HuH-7 (cell line): ENCODE measurements around the gene MYH1.
"Not testable (repeated sequence)": the region's sequence is repeated elsewhere in the genome, so short reads cannot be mapped to it uniquely, and the experiment has no call there.

Source experiments
- DNase-seq: peaks from one replicate; pipeline ENCODE4 v3.0.0; 2011; ENCODE audit warnings: low spot score

The MYH1 gene

DNA sequence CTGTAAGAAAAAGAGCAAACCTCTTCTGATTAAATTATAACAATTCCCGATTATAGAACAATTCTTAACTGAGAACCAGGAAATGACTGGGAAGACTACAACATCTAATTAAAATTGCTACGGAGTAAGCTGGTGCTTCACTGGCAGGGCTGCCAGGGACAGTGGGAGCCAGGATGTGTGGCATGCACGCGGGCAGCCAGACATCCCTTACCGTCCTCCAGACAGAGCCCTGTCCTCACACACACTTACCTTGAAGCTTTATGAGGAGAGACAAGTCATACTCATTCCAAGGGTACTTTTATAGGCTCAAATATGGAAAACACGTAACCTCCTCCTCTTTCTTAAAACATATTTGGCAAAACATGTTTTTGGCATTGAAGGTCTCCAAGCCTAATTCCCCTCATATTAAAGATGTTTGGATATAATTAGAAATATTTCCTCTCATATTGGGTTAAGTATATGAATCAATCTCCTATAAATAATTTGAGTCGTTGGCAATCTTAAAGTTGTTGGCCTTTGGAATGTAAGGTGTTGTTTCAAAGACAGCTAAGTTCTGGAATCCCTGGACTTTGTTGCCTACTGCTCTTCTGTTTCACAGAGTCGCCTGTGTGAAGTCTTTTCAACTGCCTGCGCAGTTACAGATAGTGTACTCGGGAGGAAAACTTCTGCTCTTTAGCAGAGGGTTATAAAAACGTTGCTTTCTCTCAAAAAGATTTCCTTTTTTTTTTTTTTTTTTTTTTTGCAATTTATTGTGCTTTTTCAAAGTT, at the start of gene MYH1:
MYH1 (minus strand) TSS at position 272 of the 767 bp plus-strand sequence. CDS start 1,900 bp downstream, outside the sequence.
- no peak for DNase-seq

DNA sequence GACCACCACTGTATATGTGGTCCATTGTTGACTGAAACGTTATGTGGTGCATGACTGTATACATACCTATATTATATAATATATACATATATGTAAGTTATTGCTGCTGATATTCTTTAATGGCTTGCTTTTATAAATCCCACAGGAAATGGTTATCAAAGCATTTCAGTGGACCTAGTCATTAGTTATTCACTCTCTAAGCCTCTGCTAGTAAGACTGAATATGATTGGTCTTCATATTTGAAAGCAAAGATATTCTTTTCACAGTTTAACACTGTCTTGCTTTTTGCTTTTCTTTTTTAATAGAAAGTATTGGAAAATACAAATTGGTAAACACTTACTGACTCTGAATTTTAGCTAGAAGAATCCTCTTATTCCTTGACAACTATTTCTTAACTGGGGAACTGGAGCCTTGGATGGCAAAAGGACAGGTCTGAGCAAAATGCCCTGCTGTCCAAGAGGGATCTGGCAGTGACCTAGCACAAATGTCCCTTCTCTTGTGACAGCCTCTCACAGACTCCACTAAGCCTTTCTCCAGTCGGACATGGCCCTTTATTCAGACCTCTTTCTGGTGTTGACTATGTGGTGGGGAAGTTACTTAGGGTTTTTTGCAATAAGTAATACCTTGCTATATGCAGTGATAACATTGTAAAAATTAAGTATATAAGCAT, 45.8 kb upstream of the MYH1 start:
- DNase-seq: no peak

DNA sequence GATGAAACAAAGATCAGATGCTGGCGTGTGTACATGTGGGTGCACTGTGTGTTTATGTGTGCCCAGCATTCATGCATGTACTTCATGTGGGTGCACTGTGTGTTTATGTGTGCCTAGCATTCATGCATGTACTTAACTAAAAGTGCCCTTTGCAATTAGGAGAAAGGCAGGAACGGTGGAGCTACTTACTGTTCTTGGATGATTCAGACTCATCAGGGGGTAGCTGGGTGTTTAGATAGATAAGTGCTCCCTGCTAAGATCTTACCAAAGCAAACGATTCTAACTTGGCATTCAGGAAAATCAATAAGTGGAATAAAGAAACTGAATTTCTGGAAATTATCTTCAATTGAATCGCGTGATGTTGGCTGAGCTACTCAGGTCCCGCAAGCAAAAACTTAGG, 39.7 kb upstream of the MYH1 start:
- no peak for DNase-seq

DNA sequence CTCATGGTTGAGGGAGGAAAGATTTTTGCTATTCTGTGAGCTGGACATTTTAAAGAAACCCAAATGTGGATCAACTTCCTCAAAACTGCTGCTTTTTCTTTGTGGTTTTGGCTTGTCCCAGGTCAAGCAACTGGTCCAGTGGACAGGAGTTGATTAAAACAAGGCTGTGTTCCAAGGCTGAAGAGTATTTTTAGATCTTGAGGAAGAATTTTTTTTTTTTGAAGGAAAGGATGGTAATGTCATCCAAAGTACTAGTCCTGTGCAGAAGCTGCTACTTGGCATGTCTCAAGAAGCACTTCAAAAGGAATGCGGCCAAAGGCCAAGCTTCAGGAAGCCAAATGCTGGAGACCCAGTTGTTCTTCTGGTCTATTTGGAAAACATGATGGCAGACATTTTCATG, 39.1 kb upstream of the MYH1 start:
- no peak for DNase-seq

DNA sequence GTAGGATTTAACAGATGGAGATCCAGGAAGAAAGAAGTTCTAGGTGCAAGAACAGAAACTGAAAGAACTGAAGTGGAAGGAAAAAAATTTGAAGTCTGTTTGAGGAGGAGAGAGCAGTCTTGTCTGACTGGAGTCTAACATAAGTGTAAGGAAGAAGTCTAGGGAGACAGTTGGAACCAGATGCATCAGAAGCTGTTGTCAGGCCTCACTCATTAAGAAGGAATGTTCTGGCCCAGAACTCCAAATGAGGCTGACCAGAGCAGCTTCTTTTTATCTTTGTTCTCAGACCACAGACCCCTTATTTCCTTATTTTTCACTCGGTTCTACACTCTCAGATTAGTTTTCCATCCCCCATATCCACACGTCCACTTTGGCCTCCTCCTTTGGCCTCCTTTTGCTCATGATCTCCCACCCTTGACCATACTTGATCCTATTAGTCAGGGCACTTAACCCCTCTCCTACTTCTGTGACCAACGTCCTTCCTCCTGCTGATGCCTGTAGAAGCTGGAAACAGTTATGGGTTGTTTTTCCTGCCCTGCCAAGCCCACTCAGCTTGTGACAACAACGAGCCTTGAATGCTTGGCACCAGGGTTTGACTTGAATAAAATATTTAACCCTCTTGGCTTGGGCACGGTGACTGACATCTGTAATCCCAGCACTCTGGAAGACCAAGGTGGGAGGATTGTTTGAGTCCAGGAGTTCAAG, 38.1 kb upstream of the MYH1 start:
- no peak for DNase-seq

DNA sequence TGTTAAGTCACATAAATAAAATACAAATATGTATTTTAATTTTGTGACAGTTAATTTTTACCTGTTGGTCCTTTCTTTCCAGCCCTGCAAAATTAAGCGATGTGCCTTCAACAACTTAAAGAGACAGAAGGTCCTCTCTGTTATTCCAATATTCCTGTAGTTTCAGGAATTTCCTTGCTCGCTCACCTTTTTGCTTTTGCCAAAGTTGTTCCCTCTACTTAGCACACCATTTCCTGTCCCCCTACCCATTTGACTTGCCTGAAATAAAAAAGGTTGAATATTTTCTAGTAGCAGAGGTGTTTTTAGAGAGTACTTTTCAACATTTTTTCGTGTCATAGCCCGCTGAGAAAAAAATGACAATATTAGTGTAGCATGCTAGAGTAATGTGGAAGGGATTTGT, 31.7 kb upstream of the MYH1 start:
- DNase-seq: no peak

DNA sequence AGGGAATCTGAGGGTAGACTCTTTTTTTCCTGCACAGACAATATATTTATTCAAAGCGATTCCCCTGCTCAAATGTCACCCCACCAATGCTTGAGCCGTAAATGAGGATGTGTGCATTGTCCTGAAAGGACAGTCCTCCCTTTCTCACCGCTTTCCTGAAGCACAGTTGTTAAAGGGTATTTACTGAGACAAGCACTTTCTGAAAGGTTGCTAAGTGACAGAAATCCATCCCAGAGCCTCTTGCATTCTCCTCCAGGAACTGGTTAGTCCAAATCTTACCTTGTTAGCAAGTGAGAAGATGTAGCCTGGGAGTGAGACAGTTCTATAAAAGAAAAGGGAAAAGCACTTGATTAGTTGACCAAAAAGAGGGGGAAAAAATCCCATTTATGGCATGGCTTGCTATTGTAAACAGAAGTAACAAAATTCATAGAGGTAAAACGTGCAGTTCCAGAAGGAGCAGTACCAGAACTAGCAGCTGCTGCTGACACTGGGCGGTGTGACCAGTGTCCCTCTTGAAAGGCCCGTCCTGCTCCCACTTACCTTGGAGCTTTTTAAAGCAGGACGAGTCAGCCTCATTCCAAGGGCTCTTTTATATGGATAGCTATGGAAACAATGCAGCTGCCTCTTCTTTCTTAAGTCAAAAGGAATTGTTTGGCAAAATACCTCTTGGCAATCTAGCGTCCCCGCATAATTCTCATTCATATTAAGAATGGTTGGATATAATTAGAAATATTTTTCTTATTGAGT, 30.9 kb upstream of the MYH1 start, which contains the start of gene MYH2:
MYH2 (minus strand) TSS at position 563 of the 747 bp plus-strand sequence. CDS start 1,738 bp downstream, outside the sequence.
- no peak for DNase-seq

DNA sequence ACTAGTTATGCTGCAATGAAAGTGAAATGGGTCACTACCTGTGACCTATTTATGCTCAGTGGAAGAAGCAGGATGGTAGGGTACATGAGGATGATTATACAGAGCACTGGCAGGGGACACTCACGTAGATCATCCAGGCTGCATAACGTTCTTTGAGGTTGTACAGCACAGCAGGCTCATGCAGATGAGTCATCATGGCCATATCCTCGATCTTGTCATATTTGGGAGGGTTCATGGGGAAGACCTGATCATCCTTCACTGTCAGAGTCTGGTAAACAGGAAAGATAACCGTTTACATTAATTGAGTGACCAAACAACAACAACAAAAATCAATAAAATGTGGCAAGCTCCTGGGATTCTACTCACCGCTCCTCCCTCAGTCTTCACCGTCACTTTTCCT, 29.0 kb upstream of the MYH1 start:
- DNase-seq: no peak

DNA sequence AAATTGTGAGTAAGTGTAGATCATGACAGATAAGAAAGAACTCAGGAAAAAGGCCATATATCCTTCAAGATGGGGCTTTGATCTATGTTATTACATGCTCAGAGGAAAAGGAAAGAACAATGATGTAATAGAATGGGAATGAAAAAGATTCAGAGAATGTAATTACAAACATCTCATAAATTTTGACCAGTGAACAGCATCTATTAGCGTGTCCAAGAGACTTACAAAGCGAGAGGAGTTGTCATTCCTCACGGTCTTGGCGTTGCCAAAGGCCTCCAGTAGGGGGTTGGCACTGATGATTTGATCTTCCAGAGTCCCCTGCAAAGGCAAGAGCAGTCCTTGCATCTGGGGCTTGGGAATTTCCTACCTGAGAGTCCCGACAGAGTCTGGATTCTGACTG, 25.1 kb upstream of the MYH1 start:
- not testable (repeated sequence) for DNase-seq

DNA sequence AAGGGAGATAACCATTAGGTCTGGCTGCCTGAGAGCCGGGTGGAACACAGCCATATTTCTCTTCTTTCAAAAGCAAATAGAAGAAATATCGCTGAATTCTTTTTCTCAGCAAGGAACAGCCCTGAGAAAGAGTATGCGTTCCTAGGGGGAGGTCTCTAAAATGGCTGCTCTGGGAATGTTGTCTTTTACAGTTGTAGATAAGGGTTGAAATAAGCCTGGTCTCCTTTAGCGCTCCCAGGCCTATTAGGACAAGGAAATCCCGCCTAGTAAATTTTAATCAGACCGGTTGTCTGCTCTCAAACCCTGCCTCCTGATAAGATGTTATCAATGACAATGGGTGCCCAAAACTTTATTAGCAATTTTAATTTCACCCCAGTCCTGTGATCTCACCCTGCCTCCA, 22.8 kb upstream of the MYH1 start:
- not testable (repeated sequence) for DNase-seq

DNA sequence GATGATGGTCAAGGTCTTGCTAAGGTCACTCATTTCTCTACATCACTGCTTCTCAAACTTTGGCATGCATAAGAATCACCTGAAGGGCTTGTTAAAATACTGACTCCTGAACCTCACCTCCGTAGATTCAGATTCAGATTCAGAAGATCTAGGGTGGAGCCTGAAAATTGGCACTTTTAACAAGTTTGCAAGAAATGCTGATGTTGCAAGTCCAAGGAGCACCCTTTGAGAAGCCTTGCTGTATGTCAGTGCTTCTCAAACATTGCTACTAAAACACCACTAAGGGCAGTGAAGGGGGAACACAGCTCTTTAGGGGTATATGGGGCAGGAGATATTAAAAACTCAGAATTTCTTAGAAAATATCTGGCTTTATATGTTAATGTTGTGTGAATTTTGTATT, 13.7 kb upstream of the MYH1 start:
- no peak for DNase-seq

DNA sequence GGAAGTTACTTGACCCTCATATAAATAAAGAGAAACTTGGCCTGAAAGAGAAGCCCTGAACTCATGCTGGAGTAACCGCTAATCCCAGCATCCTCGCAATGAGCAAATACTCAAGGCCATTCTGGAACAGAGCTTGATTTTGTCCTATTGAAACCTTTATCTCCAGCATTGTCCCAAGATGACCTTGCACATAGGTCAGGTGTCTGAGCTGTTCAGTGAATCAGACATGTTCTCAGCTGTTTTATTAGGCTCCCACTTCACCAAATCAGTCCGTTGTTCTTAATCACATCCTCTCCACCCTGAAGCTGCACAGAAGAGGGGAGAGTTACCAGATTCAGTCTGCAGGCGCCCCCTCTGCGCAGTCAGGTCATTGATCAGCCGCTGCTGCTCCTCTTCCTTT, 9.1 kb upstream of the MYH1 start:
- DNase-seq: no peak

DNA sequence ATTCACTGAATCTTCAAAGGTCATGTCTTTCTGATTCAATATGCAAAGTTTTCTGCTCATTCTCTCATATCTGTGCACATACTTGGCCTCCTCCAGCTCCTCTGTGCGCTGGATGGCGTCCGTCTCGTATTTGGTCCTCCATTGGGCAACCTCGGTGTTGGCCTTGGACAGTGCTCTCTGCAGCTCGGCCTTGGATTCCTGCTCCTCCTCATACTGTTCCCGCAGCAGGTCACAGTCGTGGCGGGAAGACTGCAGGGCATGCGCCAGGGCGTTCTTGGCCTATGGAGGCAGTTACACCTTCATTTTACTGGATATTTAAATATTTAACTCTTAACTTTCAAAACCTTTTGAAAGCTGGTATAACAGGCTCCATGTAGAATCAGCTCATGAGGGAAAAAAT, 8.2 kb upstream of the MYH1 start:
- no peak for DNase-seq

DNA sequence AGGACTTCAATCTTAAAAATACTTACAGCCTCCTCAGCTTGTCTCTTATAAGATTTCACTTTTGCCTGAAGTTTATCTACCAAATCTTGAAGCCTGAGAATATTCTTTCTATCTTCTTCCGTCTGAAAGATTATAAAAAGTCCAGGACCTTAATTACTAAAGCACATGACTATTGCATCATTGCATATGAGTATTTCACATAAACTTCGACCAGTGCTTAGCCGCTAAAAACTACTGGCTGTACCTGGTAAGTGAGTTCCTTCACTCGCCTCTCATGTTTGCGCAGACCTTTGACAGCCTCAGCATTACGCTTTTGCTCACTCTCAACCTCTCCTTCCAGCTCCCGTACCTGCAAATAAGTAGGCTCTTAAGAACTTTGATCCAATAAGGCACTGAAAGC, 4.7 kb upstream of the MYH1 start:
- DNase-seq: no peak

DNA sequence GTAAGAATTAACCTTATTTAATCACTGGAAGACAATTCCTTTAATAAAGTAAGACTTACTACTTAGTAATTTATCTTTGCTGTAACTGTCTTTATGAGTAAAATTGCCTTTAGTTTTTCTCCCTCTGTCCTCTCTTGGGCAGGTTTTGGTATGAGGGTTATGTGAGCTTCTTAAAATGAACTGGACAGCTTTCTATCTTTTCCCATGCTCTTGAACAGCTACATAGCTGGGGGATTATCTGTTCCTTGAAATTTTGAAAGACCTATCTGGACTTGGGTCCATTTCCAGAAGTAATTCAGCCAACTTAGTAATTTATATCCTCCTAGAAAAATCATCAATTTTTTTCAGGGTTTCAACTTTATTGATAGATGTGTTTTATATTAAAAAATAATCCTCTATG, 3.6 kb upstream of the MYH1 start:
- no peak for DNase-seq

DNA sequence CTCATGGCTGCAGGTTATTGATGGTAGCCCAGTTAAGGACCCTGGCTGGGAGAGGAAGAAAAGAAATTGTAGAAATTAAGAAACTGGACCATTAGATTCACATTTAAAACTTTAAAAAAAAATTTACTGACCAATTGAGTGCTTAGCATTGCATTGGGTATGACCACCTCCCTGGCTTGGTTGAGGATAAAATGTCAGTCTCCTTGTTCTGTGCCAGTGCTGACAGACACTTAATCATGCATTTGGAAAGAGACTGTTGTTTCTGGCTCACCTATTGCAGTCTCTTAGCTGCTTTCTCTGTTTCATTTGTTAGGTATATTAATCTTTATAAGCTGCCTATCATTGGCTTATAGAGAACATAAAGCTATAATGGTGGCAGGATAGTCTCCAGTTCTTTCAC, 1.7 kb downstream of the MYH1 start:
- DNase-seq: no peak

DNA sequence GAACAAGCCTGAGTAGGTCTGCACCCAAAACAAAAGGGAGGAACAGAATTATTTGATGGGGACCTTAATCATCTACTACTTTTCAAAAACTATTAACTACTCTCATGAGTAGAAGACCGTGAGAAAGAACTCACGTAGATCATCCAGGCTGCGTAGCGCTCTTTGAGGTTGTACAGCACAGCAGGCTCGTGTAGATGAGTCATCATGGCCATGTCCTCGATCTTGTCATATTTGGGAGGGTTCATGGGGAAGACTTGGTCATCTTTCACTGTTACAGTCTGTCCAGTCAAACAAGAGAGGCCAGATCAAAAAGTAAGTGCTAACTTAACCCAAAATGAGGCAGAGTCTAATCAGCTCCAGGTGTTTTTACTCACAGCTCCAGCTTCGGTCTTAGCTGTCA, 2.3 kb downstream of the MYH1 start:
- DNase-seq: no peak

DNA sequence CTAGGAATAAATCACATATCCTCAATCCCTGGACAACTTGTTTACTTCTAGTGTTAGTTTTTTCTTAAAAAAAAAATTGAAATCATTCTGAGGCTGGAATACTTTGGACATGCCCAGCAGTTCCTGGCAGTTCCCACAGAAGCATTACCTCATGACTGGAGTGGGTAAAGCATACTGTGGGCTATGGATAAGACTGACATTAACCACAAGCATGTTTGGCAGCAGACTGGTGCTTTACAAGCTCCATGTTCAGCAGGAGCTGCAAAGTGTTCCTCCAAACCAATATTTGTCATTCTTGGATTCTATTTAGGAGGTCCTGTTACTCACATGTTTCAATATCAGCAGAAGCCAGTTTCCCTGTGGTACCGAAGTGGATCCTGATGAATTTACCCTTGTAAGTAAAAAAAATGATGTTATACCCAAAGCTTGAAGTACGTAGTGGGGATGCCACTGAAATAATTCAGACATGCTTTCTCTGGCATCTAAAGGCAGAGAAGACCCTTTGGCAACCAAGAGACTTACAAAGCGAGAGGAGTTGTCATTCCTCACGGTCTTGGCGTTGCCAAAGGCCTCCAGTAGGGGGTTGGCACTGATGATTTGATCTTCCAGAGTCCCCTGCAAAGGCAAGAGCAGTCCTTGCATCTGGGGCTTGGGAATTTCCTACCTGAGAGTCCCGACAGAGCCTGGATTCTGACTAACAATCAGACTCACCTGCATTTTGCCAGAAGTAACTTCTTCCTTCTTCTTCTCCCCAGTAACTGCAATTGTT, 4.9 kb downstream of the MYH1 start:
- no peak for DNase-seq

DNA sequence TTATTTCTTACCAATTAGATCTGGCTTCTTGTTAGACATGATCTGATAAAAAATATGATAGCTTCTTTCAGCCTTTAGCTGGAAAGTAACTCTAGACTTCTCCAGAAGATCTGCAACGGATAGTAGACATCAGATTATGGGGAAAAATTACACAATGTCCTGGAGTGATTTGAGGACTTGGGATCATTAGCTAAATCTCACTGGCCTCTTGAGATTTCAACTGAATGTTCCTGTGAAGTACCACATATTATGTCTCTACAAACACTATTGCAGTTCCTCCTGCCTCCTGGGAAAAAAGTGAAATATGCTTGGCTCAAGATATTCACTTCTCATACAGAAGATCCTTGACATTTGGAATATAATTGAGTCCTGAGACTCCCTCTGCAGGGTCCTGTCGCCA, 5.5 kb downstream of the MYH1 start:
- no peak for DNase-seq

DNA sequence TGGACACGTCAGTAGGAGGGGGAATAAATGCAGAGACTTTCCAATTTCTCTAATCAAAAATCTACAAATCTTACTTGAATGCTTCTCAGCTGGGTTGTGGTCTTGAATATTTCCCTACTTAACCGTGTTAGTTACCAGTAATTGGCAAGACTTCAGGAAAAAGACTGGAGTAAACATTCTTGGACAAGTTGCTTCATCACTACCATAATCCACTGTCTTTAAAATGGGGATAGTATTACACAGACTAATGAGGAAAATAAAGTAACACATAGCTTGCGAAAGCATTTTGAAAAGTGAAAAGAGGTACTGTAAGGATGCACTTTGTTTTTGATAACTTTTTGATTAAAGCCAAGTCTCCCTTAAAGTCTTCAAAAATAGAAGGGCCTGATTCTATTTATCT, 18.4 kb downstream of the MYH1 start:
- DNase-seq: no peak

DNA sequence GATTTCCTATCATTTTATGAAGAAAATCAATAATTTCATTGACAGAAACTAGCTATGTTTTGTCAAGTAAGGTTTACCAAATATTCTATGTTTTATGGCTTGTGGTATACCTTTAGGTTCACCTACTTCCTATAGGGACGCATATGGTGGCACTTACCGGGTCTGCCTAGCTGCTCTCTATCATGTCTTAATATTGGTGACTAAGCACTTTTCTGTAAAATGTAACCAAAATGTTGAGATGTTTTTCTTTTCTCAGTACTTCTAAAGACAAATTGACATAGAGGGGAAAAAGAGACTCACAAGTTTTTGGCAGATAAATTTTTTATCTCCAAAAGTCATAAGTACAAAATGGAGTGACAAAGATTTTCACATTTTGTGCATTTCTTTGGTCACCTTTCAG, 26.3 kb downstream of the MYH1 start:
- DNase-seq: no peak

DNA sequence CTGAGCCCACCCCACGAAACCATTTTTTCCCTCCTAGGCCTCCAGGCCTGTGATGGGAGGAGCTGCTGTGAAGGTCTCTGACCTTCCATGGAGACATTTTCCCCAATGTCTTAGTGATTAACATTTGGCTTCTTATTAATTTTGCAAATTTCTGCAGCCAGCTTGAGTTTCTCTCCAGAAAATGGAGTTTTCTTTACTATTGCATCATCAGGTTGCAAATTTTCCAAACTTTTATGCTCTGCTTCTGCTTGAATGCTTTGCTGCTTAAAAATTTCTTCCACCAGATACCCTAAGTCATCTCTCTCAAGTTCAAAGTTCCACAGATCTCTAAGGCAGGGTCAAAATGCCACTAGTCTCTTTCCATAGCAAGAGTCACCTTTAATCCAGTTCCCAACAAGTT, 36.1 kb downstream of the MYH1 start:
- DNase-seq: no peak
